ENCODE measurements around the gene NFATC3.

The NFATC3 gene

GRCh38 chr16:68194251-68194650 lies 109.1 kb downstream of the NFATC3 start:
- DNase-seq, result no peak

DNA sequence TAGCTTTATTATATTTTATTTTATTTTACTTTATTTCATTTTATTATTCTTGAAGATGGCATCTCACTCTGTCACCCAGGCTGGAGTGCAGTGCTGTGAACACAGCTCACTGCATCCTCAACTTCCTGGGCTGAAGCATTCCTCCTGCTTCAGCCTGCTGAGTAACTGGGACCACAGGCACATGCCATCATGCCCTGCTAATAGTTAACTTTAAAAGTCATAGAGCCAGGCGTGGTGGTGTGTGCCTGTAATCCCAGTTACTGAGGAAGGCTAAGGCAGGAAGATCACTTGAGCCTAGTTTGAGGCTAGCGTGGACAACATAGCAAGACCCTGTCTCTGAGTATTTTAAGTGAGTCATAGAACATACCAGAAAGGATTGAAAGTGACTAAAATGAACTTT lies 112.1 kb downstream of the NFATC3 start:
- DNase-seq, result no peak

DNA sequence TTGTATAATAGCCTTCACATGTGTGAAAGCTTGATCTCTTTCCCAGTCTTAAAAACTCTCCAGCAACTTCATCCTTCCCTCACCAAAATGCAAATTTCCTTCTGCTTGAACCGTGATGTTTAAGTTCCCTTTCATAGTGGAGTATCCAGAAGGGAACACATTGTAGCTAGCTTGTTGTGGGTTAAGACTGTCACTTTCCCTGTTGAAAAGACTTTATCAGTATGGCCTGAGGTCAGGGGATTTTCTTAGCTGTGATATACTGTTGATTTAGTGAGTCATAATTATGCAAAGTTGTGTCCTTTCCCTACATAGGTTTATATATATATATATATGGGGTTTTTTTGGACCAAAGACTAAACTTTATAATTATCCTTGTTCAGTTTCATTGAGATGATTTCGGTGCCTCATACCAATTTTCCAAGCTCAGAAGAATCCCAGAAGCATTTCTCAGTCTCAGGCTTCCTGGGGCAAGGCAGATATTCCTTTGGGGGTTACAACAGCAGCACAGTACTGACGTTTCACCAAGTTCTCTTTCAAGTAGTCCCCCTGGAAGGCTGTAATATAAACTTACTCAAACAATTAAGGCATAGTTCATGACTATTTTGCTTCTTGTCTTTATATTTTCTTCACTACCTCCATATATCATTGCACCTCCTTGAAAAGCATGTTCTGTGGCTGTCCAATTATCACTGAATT lies 115.1 kb downstream of the NFATC3 start:
- no peak for DNase-seq

DNA sequence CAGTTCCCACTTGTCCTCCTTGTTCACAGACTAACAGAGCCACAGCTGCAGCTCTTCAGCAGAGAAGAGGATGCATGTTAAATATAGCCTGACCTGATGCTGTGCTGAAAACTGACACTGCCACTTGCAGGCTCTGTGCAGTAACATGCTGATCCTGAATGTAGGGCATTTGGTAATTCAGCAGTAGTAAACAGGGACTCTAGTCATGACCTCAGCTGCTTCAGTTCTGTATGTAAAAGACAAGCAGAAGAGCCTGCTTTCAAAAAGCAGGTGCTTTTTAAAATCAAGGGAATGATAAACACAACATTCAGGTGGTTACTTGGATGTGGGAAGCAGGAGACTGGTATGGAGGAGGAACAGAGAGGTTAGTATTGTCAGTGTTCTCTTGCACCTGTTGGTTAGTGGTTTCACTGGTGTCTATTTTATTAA lies 116.9 kb downstream of the NFATC3 start:
- DNase-seq, result no peak

DNA sequence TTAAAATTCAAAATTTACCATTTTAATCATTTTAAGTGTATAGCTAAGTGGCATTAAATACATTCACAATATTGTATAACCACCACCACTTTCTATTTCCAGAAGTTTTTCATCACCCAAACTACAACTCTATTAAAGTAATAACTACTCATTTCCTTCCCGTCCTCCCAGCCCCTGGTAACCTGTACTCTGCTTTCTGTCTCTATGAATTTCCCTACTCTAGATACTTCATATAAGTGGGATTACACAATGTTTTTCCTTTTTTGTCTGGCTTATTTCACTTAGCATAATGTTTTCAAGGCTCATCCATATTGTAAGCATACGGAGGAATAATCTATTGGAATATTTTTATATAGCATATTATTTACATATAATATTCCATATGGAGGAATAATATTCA lies 121.1 kb downstream of the NFATC3 start:
- no peak for DNase-seq

DNA sequence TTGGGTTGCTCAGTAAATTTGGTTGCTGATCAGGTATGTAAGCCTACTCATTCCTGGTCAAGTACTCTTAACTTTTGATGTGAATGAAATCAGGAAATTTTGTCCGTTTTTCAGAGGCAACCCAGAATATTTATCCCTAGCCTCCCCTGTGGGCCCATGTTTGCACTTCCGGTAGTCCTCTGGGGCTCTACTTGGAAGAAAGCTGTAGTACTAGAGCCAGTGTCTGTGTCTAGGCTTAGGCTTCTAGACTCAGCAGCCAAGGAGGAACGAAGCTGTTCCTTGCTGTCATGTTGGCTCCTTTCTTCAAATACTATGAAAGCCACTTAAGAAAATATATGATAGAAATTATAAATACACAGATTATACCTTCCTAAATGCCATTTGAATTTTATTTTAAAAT lies 129.6 kb downstream of the NFATC3 start:
- DNase-seq, result no peak

DNA sequence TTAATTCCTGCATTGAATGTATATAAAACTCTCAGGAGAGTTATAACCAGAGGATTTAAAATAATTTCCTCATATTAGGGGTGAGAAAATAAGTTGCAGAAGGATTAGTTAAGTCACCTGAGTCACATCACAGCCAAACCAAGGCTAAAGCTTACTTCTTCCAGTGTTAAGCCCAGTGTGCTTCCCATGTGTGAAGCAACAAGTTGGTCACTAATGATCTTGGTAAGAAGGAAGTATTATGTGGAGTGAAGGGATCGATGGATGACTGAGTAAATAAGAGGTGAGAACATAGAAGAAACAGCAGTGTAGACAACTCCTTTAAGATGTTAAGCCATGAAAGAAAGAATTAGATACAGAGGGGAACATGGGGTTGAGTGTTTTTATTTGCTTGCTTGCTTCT lies 130.1 kb downstream of the NFATC3 start:
- DNase-seq, result no peak

DNA sequence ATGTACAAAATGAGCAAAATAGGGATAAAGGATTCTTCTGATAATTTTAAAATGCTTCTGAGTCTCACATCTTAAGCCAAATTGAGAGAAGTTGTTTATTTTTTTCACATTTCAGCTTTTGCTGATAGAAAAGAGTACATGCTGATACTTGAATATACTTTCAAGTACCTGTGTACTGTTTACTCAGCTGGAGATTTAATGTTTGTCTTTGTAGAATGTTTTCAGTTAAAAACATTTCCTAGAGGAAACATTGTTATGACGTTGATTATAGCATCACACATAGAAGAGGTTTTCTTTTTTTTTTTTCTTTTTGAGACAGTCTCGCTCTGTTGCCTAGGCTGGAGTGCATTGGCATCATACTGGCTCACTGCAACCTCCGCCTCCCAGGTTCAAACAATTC lies 131.1 kb downstream of the NFATC3 start:
- no peak for DNase-seq

DNA sequence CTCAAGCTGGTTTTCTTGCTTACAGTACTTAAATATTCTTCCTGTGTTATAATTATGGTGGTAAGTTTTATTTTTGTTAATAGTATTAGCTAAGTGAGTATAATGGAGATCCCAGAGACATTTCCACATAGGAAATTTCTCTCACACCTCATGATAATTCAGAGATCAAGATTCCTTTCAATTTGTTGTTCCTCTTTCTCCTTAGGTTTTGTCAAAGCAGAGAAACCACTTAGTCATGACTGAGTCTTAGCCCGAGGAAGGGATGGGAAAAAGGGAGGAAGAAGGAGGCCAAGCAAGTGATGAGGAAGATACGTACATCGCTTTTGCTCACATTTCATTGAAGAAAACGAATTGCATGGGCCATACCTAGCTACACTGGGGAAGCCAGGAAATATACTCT lies 132.3 kb downstream of the NFATC3 start:
- no peak for DNase-seq

GRCh38 chr16:68219725-68220351 lies 134.7 kb downstream of the NFATC3 start:
- no peak for DNase-seq

- DNase-seq, result no peak
These were observed 137.9 kb downstream of the NFATC3 start for GRCh38 chr16:68223072-68223471.

DNA sequence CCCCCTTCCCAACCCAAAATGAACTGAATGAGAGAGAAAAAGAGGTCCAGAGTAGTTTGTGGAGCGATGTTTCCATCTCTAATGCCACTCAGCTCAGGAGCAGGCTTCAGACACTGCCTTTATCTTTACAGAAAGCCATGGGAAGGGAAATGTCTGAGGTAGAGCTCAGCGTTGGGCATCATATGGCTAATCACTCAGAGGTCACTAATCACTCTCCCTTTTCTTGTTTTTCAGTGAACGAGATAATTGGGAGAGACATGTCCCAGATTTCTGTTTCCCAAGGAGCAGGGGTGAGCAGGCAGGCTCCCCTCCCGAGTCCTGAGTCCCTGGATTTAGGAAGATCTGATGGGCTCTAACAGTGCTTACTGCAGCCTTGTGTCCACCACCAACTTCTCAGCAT lies 140.9 kb downstream of the NFATC3 start:
- no peak for DNase-seq

- no peak for DNase-seq
These were observed 142.1 kb downstream of the NFATC3 start for GRCh38 chr16:68227183-68227793.

GRCh38 chr16:68227850-68228553 lies 142.8 kb downstream of the NFATC3 start:
- no peak for DNase-seq

GRCh38 chr16:68228652-68229051 lies 143.5 kb downstream of the NFATC3 start:
- DNase-seq, result no peak

DNA sequence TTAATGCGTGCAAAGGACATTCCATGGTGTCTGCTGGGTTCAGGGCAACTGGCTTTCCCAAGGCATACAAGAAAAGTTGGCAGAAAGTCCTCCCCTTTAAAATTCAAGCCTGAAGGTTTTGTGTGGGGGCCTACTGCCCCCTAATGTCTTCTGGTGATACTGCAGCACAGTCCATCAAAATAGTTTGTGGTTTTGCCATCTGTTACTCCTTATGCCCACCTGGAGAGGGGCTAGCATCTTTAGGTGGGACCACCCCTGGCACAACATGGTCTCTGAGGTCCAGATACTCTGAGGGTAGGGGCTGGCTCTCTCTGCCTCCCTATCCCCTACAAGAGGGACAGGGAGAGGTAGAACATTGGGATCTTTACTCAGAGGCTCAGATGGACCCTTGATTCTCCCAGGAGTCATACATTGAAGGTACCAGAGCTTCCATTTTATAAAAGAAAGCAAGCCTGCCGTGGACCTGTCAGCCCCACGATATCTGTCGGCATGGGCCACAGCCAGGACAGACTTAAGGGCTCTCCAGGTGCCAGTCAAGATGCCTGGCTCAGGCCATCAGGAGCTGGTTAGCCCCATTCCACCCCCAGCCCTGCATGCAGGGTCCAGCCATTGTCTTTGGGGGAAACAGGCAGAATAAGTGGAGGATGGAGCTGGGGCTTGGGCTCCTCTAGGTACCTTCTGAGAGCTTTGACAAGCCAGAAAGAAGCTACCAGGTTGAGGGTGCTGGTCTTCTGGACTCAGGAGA lies 144.4 kb downstream of the NFATC3 start:
- peak; percentile 28 for DNase-seq

DNA sequence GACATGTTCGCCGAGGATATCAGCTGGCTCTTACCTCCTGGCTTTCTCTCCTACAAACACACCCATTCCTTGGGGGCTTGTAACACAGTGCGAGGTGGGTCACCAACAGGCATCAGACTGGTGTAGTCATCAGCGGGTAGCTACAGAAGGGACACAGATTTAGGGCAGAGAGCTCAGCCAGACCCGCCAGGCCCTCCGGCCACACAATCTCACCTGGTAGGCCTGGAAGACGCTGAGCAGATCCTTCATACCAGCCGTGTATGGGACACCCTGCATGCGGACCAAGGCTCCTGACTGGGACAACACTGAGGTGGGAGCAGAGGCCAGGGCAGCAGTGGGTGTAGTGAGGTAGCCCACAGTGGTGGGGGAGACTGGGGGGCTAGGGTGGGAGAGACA lies 145.0 kb downstream of the NFATC3 start:
- no peak for DNase-seq

GRCh38 chr16:68230956-68231355 lies 145.8 kb downstream of the NFATC3 start:
- DNase-seq, result no peak

DNA sequence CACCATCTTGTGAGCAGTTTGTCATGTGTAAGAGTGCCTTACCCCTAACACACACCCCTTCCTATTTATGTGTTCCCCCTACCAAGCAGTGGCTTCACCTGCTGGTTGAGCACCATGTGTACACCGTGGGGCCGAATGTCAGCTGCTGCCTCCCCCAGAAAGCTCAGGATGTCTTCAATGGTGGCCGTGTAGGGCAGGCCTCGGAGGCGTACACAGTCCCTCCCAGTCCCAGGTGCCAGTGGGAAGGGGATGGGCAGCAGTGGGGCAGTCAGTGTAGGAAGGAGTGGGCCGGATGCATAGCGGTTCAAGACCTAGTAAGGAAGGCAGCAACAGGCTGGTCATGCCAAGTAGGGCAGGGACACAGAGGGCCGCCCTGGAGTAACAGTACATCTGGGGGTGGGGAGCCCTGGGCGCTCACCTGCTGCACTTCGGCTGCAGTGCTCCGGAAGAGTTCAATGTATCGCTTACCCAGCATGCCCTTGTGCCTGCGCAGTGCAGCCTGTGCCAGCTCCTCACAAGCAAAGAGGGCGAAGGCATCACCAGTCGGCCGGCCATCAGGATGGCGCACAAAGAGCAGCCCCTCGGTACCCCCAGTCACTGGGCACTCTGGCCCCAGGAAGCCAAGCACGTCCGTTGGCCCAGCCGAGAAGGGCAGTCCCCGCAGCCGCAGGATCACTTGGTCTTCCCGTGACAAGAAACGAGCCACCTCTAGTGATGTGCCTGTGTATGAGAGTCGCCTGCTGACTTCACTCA lies 146.4 kb downstream of the NFATC3 start:
- DNase-seq, result no peak

DNA sequence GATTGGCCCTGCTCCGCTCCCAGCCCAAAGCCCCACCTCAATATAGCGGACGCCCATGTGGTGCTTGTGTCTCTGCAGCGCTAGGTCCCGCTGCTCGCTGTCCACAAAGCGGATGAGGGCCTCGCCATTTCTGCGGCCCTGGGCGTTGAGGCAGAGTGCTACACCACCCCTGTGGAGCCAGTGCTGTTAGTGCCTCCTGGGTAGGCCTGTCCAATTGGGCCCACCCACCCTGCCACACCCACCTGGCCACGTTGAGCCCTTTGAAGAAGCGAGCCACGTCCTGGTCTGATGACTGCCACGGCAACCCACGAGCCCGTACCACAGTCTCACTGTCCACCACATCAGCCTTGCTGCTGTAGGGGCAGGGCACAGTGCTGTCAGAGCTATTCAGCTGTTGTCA lies 147.2 kb downstream of the NFATC3 start:
- no peak for DNase-seq

DNA sequence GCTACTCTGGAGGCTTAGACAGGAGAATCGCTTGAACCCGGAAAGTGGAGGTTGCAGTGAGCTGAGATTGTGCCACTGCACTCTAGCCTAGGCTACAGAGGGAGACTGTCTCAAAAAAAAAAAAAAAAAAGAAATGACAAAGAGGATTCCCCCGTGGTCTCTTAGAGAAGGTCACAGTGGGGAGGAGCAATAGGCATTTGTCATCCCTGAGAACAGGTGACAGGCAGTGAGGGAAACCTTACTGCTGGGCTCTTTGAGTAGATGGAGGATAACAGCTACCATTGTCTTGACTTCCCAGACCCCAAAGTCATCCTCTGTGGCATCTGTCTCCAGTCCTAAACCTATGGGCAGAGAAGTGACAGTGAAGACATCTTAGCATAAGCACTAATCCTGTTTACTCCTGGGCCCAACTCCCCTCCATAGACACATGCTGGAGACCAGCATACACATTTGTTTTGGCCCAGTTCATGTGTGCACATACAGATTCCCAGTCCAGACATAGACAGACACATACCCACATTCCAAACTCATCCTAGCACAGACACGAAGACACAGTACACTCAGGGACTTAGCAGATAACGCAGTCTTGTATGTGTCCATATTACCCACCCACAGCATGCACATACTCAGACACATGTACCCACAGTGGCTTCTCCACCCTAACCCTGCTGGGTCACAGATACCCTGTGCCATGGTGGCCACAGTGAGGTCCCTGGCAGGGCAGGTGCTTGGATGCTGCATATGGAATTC lies 148.1 kb downstream of the NFATC3 start:
- DNase-seq, result no peak

GRCh38 chr16:68233835-68234187 lies 148.6 kb downstream of the NFATC3 start:
- DNase-seq, result no peak

All from NCI-H1105 treated with DMSO at 0.1 percent for 48 hours (cell line).